Epidermal melanocyte (primary cell): ENCODE data around the gene AP2A1.

Source experiments
- DNase-seq: peaks from one replicate; pipeline ENCODE4 v3.0.0; 2011; ENCODE audit warnings: low spot score; ENCODE audit not compliant: insufficient read length

The AP2A1 gene

GRCh38 chr19:49792829-49793560, 26.2 kb downstream of the AP2A1 start:
- no peak for DNase-seq

- no peak for DNase-seq
These were observed 26.7 kb downstream of the AP2A1 start for GRCh38 chr19:49793561-49793840.

DNA sequence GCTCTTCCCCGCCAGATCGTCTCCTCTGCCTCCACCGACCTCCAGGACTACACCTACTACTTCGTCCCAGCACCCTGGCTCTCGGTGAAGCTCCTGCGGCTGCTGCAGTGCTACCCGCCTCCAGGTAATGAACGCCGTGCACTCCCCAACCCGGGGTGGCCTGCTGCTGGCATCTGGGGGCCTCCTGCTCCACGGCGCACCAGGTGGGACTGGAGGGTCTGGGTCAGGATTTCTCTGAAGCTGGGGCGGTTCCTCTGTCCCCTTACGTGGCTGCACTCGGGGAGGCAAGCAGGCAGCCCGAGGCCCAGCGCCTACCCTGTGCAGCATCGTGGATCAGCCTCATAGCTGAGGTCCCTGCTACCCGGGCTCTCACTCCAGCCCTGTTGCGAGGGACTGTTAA, 28.8 kb downstream of the AP2A1 start:
- no peak for DNase-seq

GRCh38 chr19:49798574-49798973, 31.8 kb downstream of the AP2A1 start:
- DNase-seq, result no peak

DNA sequence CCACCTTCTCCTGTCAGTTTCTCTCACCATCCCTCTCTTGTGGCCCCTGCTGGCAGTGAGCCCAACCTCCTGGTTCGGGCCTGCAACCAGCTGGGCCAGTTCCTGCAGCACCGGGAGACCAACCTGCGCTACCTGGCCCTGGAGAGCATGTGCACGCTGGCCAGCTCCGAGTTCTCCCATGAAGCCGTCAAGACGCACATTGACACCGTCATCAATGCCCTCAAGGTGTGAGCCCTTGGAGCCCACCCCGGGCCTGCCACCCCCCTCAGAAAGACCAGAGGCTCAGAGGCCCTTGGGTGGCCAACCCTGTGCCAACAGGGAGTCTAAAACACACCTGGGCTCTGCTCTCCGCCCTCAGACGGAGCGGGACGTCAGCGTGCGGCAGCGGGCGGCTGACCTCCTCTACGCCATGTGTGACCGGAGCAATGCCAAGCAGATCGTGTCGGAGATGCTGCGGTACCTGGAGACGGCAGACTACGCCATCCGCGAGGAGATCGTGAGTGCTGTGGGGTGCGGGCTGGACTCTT, 32.5 kb downstream of the AP2A1 start:
- no peak for DNase-seq

GRCh38 chr19:49799798-49800376, 33.1 kb downstream of the AP2A1 start:
- no peak for DNase-seq

- DNase-seq, result no peak
These were observed 34.0 kb downstream of the AP2A1 start for GRCh38 chr19:49800771-49801170.

DNA sequence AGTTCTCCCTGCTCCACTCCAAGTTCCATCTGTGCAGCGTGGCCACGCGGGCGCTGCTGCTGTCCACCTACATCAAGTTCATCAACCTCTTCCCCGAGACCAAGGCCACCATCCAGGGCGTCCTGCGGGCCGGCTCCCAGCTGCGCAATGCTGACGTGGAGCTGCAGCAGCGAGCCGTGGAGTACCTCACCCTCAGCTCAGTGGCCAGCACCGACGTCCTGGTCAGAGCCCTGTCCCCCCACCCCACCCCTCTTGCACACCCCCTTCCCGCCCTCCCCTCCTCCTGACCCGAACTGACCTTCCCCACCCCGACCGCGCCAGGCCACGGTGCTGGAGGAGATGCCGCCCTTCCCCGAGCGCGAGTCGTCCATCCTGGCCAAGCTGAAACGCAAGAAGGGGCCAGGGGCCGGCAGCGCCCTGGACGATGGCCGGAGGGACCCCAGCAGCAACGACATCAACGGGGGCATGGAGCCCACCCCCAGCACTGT, 34.6 kb downstream of the AP2A1 start:
- no peak for DNase-seq

- peak; percentile 98 for DNase-seq
These were observed 35.3 kb downstream of the AP2A1 start for GRCh38 chr19:49801966-49802661.

DNA sequence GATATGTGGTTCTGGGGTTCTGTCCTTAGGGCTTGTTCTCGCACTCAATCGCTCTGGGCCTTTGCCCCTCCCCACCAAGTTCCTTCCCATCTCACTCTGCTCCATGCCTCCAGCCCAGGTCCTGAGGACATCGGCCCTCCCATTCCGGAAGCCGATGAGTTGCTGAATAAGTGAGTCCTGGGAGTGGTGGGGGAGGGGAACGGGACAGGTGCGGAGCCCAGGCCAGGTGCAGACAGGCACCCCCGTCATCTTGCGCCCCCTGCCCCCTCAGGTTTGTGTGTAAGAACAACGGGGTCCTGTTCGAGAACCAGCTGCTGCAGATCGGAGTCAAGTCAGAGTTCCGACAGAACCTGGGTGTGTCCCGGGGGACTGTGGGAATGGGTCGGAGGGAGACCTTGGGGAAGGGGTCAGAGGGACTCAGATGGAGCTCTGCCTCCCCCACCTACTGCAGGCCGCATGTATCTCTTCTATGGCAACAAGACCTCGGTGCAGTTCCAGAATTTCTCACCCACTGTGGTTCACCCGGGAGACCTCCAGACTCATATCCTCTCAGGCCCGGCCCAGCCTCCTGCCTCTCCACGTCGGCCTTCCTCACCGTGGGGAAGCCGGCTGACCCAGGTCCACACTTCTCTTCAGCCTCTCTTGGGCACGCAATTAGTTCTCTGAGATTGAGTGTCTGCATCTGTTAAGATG, 36.2 kb downstream of the AP2A1 start:
- DNase-seq, result no peak

GRCh38 chr19:49803529-49803856, 36.7 kb downstream of the AP2A1 start:
- DNase-seq, result no peak

GRCh38 chr19:49805822-49806619, 39.2 kb downstream of the AP2A1 start:
- no peak for DNase-seq

GRCh38 chr19:49806620-49806959, 39.8 kb downstream of the AP2A1 start:
- DNase-seq, result no peak

DNA sequence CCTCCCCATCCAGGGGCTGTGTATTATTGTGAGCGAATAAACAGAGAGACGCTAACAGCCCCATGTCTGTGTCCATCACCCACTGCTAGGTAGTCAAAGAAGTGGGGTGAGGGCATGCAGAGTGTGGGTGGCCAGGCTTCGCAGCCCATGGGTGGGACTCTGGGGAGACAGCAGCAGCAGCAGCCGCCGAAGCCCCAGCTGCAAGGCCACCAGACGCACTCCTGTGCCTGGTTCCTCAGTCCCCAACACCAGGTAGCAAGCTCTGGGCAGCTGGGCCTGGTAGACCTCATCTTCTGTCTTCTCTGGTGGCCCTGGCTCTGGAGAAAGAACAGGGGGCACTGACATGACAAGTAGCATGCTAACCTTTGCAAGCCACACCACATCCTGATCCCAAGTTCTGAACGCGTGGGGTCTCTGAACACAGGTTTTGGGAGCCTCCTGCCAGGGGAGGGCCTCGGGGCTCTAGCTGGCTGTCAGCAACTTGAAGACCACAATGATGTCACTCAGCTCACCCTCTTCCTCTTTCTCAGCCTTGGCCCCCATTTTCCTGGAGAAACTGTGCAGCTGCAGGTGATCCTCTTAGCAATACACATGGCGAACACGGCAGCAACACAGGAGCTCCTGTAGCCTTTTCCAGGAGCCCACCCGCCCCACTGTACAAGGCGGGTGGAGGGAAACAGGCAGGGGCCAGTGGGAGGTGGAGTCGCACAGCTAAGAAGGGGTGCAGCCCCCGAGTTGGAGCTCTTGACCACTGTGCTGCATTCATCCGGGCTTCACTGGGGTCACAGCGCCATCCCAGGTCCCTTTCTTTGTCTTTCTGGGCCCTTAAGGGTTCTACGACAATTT, 40.5 kb downstream of the AP2A1 start:
- DNase-seq, result no peak

GRCh38 chr19:49807904-49808675, 41.3 kb downstream of the AP2A1 start:
- DNase-seq, result no peak

DNA sequence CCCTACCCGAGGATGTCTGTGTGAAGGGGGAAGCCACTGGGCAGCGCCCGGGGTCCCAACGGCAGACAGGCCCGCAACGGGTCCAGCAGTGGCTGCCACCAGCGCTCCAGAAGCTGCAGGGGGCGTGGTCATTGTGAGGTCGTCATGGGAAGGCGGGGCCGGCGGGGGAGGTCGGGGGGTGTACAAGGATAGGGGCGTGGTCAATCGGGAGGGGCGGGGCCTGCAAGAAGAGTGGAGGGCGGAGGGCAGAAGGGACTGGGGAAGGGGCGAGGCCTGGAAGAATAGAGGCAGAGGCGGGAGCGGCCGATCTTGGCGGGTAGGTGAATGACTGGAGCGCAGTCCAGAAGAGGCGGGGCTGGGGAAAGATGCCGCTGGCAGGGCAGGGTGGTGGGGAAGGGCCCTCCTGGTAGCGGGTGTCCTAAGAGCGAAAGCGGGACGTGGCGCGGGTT, 41.9 kb downstream of the AP2A1 start:
- peak; percentile 92 for DNase-seq

DNA sequence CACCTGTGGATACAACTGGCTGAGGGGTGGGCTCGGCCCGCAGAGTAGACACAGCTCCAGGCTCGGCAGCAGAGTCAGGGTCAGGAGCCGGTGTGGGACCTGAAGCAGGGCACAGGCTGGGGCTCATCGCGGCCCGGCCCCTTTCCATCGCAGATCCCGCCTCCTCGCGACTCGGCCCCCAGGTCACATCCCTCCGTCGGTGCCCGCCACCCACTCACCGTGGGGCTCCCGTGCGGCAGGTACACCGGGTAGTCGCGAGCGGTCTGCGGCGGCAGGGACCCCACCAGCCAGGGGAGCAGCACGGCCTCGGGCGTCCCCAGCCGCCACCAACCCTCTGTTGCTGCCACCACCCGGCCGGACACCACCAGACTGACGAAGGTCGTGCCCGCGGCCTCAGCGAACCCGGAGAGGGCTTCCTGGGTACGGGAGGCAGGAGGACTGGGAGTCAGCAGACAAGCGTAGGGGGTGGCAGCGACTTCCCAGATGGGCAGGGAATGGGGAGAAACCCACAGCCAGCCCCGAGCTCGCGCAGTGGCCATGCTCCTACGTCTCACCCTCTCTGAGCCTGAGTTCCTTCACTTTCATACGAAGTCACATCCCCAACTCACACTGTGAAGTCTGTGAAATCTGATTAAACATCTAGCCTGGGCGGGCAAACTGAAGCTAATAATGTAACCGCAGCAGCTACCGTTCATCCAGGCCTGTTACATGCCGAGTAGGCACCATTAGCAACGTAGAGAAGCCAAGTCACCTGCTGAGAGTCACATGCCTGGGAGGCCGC, 42.5 kb downstream of the AP2A1 start:
- peak; percentile 43 for DNase-seq

GRCh38 chr19:49809941-49810389, 43.2 kb downstream of the AP2A1 start:
- DNase-seq, result no peak

GRCh38 chr19:49811328-49811727, 44.5 kb downstream of the AP2A1 start:
- DNase-seq, result no peak
